Fibroblast of pulmonary artery (primary cell): Measurements from ENCODE around the gene ACACA.

Source experiments
- DNase-seq: peaks from one replicate; pipeline ENCODE4 v3.0.0-alpha.2; 2010; ENCODE audit warnings: low read depth
- H3K4me3 ChIP-seq: replicated peaks from 2 replicates; pipeline ENCODE4 v1.5.1; 2011; ENCODE audit warnings: low read depth, mild to moderate bottlenecking, control low read depth, low read length, moderate library complexity
- TF ChIP-seq, protein P1 (sequence below): IDR thresholded peaks from 2 replicates; pipeline ENCODE4 v1.5.1; 2011; ENCODE audit warnings: mild to moderate bottlenecking, control low read depth, low read length, inconsistent platforms; ENCODE audit errors: missing control alignments

Gene ACACA

DNA sequence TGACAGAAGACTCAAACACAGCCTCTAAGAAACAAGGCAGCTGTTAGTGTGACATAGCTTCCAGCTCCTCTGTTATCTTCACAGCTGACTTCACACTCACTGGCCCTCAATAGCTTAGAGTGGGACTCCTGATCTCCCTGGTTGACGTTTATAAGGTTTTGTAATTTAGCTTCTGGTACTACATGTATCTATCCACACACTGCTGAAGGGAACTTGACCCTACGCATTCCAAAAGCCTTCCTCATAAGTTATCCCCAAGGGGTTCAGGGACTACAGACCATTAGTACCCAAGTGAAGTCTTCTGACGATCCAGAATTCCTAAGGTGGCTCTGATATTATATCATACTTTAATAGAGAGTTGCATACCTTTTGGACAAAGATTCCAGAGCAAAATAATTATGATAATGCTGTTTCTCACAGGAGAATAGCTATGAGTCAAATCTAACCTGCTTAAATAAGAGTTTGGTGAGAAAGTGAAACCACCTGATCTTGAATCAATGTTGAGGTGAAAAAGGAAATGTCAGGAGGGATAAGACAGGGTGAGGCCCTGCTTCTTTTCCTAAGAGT is 14.5 kb downstream of the ACACA start:
- DNase-seq: peak; percentile 85
- H3K4me3 ChIP-seq: no peak overlapping the region
- TF ChIP-seq, protein P1, sequence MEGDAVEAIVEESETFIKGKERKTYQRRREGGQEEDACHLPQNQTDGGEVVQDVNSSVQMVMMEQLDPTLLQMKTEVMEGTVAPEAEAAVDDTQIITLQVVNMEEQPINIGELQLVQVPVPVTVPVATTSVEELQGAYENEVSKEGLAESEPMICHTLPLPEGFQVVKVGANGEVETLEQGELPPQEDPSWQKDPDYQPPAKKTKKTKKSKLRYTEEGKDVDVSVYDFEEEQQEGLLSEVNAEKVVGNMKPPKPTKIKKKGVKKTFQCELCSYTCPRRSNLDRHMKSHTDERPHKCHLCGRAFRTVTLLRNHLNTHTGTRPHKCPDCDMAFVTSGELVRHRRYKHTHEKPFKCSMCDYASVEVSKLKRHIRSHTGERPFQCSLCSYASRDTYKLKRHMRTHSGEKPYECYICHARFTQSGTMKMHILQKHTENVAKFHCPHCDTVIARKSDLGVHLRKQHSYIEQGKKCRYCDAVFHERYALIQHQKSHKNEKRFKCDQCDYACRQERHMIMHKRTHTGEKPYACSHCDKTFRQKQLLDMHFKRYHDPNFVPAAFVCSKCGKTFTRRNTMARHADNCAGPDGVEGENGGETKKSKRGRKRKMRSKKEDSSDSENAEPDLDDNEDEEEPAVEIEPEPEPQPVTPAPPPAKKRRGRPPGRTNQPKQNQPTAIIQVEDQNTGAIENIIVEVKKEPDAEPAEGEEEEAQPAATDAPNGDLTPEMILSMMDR: no peak

DNA sequence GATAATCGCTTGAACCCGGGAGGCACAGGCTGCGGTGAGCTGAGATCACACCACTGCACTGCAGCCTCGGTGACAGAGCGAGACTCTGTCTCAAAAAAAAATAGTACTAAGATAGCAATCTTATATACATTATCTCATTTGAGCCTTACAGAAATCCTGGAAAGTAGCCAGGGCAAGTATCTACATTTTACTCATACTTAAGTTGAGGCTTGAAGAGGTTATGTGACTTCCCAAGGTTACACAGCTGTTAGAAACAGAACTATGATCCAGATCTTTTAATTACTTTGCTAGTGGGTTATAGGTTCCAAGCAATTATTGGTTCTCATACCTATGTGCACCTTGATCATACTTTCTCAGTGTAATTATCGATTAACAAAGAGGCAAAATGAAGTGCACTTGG is 15.5 kb downstream of the ACACA start:
- TF ChIP-seq, protein P1: no peak
- H3K4me3 ChIP-seq: no peak overlapping the region
- no peak for DNase-seq

DNA sequence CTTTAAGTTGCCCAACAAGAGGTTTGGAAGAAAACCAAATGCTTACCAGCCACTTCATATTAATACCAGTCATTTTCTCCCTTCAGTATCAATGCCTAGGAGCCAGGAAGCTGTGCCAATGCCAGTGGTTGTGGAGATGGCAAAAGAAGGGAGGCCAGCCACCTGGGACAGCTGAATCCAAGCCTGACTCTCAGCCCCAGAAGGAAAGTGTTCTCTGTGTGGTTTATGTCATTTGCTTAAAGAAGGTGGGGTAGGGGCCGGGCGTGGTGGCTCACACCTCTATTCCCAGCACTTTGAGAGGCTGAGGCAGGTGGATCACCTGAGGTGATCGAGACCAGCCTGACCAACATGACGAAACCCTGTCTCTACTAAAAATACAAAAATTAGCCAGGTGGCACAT is 17.5 kb downstream of the ACACA start:
- DNase-seq: no peak
- TF ChIP-seq, protein P1: no peak
- no peak overlapping the region for H3K4me3 ChIP-seq

DNA sequence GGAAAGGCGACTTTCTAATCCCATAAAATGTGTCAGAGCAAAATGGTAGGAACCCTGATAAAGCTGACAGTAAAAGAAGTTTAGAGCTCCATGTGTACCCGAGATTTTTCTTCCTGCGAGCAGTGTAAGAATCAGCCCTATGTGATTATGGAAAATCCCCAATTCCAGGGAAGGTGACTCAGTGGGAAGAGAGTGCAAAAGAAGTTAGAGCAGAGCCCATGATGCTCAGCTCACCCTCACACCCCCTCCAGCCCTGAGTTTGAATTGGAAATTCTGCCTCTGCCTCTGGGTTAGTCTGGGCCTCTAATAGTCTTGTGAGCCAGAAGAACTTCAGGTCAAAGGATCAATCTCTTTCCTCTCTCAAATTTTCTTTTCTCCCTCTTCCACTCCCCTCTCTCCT is 18.4 kb downstream of the ACACA start:
- TF ChIP-seq, protein P1: no peak
- DNase-seq: peak; percentile 13
- no peak overlapping the region for H3K4me3 ChIP-seq

- no peak overlapping the region for H3K4me3 ChIP-seq
- DNase-seq: no peak
- TF ChIP-seq, protein P1: no peak
Observed at GRCh38 chr17:37386462-37386861, 20.2 kb downstream of the ACACA start.

DNA sequence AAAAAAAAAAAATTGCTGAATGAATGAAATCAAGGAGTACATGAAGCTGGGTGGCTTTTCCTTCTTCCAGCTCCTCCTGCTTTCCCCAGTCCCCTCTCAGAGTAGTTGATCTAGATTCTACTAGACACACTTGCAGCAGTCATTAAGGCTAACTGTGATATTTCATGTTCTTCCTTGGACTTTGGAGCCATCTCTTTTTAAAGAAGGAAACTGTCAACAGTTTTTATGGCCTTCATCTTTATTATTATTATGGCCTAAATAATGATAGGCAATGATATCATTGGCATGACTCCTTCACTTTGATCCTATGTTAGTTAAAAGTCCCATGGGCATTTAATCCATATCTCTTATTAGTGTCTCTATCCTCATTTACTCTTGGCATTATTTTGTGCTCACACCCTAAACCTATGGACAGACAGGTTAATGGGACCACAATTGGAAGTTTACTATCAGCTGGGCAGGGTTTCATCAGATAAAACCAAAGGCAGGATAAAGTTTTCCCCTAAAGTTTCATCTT is 21.1 kb downstream of the ACACA start:
- DNase-seq: no peak
- TF ChIP-seq, protein P1: no peak
- no peak overlapping the region for H3K4me3 ChIP-seq

DNA sequence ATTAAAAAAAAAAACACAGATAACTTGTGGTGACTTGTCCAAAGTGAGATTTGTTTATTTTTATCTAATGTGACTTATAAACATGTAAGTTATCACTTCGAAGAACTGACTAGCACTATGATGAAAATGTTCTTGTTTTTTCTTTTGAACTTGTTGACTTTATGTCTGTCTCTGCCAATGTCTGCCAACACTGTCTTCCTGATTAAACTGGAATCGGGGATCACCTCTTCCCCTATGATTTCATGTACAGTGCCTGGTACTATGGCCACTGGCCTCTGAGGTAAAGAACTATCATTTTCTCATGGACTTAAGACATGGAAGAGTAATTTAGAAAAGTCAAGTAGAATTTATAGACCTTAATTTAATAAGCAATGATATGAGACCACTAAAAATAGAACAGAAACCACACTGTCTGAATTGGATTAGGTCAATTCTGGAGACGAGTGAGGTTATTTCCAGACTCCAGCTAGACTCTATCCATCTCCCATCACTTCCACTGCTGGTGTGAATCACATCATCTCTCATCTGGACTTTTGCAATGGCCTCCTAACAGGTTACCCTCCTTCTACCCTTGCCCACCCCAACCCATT is 22.0 kb downstream of the ACACA start:
- TF ChIP-seq, protein P1: no peak
- no peak overlapping the region for H3K4me3 ChIP-seq
- no peak for DNase-seq
